KOPT-K1 (cell line): ENCODE measurements around the gene FGF16.

Experiments
- H3K27ac ChIP-seq: fragments of 200-600 bp; sonication (generic); 2 replicates; pipeline ENCODE4 v1.5.1; 2016; ENCODE audit warnings: antibody characterized with exemption, mild to moderate bottlenecking, low read depth, low read length; ENCODE audit not compliant: poor library complexity, severe bottlenecking
- H3K36me3 ChIP-seq: fragments of 200-600 bp; sonication (generic); 2 replicates; pipeline ENCODE4 v1.5.1; 2017; ENCODE audit warnings: antibody characterized with exemption, mild to moderate bottlenecking, low read length, moderate library complexity; ENCODE audit not compliant: insufficient read depth
- H3K9me3 ChIP-seq: fragments of 200-600 bp; sonication (generic); 2 replicates; pipeline ENCODE4 v1.5.1; 2017; ENCODE audit warnings: antibody characterized with exemption, low read length, mild to moderate bottlenecking; ENCODE audit not compliant: insufficient read depth, poor library complexity, severe bottlenecking

The FGF16 gene

DNA sequence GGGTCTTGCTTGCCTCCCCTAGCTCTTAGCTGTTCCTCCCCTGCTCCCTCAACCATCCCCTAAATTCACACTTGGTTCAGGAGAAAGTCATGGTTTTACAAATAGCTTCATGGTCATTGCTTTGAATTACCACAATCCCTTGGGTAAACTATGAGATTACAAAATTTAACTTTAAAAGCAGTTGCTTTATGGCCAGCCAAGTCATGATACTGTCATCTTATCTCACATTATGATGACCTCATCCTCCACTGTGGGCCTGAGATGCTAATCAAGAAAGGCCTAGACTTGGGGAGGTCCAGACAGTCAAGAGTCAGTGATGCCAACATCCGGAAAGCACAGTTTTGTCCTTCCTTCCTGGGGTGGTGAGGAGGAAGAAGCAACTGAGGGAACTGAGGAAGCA lies 10.5 kb upstream of the FGF16 start:
- Histone ChIP-seq H3K36me3 (no peaks in the 10 kb centered on the region), H3K9me3 (no peaks in the 10 kb centered on the region), H3K27ac (no peak overlapping the region)

GRCh38 chrX:77440330-77440729 lies 6.9 kb upstream of the FGF16 start:
- H3K27ac ChIP-seq, result no peak overlapping the region
- no peaks in the 10 kb centered on the region for H3K9me3 ChIP-seq
- no peaks in the 10 kb centered on the region for H3K36me3 ChIP-seq

DNA sequence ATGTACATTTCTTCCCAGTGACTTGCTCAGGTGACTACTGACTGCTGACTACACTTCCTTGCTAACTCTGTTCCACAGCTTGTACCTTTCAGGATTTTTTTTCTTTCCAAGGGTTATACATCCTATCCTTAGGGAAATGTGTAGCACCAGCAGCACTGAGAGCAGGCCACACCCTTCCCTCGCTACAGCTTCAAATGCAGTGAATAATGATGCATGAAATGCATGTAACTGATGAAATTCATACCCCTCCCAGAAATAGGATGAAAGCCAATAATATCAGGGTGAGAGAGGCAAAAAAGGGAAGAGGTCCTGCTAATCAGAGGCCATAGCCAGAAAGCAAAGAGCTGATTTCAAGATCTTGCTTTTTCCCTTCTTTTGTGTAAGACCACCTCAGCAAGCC lies 6.2 kb upstream of the FGF16 start:
- Histone ChIP-seq H3K9me3 (no peaks in the 10 kb centered on the region), H3K27ac (no peak overlapping the region), H3K36me3 (no peaks in the 10 kb centered on the region)

- H3K9me3 ChIP-seq, result no peaks in the 10 kb centered on the region
- H3K36me3 ChIP-seq, result no peaks in the 10 kb centered on the region
- H3K27ac ChIP-seq, result no peak overlapping the region
Measured at GRCh38 chrX:77441479-77441878, 5.7 kb upstream of the FGF16 start.

DNA sequence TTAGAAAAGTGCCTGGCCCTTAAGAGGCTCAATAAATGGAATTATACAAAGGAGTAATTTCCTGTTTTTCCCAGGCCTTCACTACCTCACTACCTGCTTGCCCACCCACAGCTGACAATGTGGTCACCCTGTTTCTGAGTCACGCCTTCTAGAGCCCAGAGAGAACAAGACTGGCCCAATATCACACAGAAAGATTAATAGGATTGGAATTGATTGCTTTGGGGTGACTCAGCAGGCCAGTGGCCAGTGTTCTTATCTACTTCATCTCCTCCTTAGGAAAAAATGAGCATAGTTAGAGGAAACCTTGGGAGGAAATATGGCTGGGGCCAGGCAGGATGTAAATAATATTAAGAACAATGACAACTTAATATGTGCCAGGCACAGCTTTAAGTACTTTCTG lies 4.5 kb upstream of the FGF16 start:
- H3K27ac ChIP-seq, result no peak overlapping the region
- H3K9me3 ChIP-seq, result no peaks in the 10 kb centered on the region
- H3K36me3 ChIP-seq, result no peaks in the 10 kb centered on the region

DNA sequence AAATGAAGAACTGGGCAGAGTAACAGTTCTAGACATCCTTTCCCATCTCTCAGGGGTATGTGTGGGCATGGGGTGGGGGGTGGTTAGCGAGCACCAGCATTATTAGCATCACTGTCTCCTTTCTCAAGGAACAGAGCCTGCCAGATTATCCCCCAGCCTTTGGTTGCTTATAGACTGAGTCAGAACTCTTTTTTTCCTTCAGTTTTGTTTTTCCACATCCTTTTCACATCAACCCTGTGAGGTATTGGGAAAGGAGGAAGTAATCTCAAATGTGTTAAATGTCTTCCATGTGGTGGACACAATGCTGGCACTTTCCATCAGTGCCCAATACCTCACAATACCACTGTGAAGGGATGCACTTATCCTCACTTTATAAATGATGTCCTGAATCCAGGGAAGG lies 3.1 kb upstream of the FGF16 start:
- Histone ChIP-seq H3K9me3 (no peaks in the 10 kb centered on the region), H3K27ac (no peak overlapping the region), H3K36me3 (no peaks in the 10 kb centered on the region)

DNA sequence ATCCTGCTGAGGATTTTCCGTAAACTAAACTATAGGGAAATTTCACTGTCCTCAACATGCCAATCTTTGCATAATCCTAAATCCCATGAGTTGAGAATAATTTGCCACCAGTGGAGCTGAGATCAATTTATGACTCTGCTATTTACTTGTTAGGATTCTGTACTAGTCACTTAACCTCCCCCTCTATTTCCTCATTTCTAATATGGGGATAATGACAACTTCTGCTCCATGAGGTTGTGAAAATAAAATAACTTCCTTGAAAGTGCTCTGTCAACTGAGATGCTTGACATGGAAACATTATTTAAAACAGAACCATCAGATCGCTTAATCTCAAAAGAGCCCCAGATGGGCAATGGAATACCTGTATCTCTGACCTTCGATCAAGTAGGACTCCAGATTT lies 2.6 kb upstream of the FGF16 start:
- H3K36me3 ChIP-seq, result no peaks in the 10 kb centered on the region
- H3K9me3 ChIP-seq, result no peaks in the 10 kb centered on the region
- no peak overlapping the region for H3K27ac ChIP-seq

DNA sequence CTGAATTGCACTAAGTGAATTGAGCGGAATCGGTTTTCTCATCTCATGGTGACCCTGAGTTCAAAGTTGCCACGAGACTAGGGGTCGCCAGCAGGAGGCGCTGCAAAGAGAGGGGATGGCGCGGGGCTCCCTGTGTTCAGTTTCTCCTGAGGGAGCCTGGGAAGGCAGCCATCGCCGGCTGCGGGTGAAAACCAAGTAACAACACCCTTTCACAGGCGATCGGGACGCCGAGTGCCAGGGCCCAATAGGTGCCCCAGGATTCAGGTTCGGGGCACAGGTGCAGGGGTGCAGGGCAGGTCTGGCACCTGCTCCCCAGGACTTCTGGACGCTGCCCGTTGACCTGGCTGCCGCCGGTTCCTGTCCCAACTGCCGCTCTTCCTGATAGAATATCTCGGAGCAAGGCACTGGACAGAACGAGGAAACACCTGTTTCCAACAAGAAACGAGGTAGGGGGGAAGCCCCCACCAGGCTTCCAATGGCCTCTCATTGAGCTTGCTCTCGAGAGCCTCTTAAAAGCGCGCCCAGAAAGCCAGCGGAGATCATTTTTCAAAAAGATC lies 1.1 kb upstream of the FGF16 start:
- Histone ChIP-seq H3K9me3 (no peaks in the 10 kb centered on the region), H3K27ac (no peak overlapping the region), H3K36me3 (no peaks in the 10 kb centered on the region)

DNA sequence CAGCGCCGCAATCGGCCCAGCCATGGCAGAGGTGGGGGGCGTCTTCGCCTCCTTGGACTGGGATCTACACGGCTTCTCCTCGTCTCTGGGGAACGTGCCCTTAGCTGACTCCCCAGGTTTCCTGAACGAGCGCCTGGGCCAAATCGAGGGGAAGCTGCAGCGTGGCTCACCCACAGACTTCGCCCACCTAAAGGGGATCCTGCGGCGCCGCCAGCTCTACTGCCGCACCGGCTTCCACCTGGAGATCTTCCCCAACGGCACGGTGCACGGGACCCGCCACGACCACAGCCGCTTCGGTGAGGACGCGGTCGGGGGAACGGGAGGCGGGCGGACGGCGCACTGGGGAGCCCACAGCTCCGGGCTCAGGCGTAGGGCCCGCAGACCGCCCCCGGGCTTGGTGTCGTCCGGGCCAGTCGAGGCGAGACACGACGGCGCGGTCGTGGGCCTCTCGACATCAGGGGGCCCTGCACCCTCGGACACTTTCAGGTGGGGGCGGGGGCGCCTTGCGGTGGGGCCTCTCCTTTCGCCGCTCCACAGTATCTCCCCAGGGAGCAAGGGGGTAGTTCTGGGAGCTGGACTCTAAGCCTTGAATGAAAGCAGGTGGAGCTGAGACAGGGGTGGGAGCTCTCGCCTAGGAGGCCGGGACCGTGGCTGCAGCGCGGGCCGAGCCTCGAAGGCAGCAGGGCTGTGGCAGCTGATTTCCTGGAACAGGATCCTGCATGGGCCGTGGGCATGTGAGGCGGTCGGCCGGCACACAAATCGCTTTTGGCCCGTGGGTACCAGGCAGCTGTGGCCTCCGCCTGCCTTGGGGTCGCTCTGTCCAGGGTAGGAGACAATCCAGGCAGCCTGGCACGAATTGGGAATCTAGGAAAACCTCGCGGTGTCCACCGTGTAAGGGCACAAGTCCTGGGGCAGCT lies 722 bp downstream of the FGF16 start:
- no peaks in the 10 kb centered on the region for H3K36me3 ChIP-seq
- H3K27ac ChIP-seq, result no peak overlapping the region
- no peaks in the 10 kb centered on the region for H3K9me3 ChIP-seq

DNA sequence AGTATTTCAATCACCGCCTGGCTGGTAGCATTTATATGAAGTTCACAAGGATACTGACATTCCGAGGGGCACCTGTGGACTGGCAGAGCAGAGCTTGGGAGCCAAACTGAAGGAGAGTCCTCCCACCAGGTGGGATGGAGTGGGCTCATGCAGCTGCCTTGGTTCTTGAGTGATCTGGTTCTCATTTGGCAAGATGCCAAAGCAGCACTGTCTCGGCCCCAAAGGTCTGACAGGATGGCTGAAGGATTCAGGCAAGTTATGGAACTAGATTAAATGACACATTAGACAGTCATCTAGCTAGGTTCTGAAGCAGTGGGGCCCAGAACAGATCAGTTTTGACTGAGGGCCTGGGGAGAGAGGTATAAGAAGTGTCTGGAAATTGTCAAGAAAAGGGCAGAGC lies 3.2 kb downstream of the FGF16 start:
- H3K27ac ChIP-seq, result no peak overlapping the region
- no peaks in the 10 kb centered on the region for H3K36me3 ChIP-seq
- H3K9me3 ChIP-seq, result no peaks in the 10 kb centered on the region

- Histone ChIP-seq H3K27ac (no peak overlapping the region), H3K9me3 (no peaks in the 10 kb centered on the region), H3K36me3 (no peaks in the 10 kb centered on the region)
Measured at GRCh38 chrX:77450996-77451395, 3.8 kb downstream of the FGF16 start.

DNA sequence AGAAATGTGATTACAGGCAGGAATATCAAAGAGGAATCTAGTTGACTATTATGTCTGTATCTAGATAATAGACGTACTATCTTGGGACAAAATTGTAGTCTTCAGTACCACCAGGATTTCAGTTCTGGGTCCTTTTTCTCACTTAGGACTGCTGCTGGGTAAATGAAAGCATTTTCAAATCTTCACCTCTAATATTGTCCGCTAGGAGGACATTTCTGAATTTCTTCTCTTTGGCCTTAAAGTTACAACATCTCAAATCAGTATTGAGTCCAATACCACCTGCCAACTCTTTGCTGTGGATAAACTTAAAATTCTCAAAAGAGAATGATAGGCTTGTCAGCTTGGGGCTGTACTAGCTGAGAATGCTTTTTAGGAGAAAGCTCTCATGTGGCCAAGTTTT lies 6.0 kb downstream of the FGF16 start:
- no peak overlapping the region for H3K27ac ChIP-seq
- H3K36me3 ChIP-seq, result no peaks in the 10 kb centered on the region
- no peaks in the 10 kb centered on the region for H3K9me3 ChIP-seq

DNA sequence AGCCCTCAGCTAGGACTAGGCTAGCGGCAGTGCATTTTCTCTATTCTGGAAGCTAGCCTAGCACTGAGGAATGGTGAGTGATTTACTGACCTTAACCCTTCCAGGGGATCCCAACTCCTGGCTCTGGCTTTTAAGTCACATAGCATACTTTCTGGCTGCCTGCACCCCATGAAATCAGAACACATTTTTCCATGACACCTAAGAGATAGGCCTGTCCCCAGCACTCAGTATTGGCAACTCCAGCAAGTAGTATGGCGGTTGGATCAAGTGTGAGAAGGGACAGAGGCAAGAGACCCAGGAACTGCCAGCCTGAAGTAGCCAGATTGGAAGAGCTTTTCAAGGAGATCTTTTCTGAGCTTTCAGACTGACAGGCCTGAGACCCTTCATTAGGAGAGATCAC lies 8.2 kb downstream of the FGF16 start:
- Histone ChIP-seq H3K36me3 (no peaks in the 10 kb centered on the region), H3K27ac (no peak overlapping the region), H3K9me3 (no peaks in the 10 kb centered on the region)

DNA sequence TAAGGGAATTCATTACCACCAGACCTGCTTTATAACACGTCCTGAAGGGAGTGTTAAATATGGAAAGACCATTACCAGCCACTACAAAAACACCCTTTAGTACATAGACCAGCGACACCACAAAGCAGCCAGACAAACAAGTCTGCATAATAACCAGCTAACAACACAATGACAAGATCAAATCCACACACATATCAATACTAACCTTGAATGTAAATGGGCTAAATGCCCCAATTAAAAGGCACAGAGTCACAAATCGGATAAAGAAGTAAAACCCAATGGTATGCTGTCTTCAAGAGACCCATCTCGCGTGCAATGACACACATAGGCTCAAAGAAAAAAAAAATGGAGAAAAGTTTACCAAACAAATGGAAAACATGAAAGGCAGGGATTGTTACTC lies 36.9 kb downstream of the FGF16 start:
- no peaks in the 10 kb centered on the region for H3K9me3 ChIP-seq

DNA sequence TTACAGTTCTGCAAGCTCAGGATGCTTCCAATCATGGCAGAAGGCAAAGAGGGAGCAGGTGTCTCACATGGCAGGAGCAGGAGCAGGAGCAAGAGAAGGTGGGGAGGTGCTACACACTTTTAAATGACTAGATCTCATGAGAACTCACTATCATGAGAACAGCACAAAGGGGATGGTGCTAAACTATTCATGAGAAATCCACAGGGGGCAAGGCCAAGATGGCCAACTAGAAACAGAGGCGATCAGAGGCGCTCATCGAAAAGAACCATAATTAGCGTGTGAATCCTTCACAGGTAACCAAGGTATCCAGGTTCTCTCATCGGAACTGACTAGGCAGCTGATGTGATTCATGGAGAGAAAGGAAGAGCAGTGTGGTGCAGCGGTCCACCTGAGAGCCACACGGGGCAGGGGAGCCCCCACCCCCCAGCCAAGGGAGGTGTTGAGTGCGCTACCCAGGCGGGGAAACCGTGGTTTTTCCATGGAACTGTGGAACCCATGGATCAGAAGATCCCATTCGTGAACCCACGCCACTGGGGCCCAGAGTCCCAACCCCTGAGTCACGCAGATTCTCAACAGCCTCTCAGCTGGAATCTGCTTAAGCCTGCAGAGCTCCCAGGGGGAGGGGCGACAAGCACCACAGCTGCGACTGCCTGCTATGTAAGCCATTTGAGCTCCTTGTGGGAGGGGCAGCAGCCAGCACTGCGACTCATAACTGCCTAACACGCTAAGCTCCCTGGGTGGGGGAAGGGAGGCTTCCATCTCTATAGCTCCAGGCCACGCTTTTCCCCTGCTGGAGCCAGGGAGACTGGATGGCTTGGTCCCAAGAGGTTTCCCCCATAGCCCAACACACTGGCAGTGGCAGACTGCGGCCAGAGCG lies 46.7 kb downstream of the FGF16 start:
- Histone ChIP-seq H3K27ac (no peak overlapping the region), H3K36me3 (no peaks in the 10 kb centered on the region), H3K9me3 (no peaks in the 10 kb centered on the region)

More for the DNA sequence above, 36.9 kb downstream of the FGF16 start:
- Histone ChIP-seq H3K36me3 (no peaks in the 10 kb centered on the region), H3K27ac (no peak overlapping the region)
